ENCODE data around the gene TEKT3.

Gene TEKT3

DNA sequence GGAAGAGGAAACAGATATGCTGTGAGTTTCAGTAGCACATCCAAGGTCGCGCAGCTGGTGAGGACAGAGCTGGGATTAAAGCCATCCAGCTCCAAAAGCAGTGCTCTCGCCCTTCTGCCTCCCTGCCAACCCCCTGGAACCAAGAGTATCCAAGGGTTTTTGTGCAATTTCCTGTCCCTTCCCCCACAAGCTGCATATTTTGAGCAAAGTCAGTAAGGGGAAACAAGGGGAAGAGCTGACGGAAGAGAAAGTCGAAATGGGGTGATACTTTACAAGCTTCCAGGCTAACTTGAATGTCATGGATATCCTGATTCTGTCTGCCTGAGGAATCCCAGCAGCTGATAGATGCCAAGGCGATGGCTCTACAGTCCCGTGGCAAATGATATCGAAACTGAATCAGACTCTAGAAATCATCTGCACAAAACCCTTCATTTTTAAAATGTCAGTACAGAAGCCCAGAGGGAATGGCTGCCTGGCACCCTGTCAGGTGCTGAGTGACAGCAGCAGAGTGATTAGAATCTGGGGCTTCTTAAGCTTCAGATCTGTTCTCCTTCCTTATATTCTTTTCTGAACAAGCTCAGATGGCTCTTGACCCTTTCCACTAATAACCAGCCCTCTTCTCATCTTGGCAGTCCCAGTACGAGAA is 42.9 kb upstream of the TEKT3 start:
- peak overlapping the region; percentile 80 for H2BK120ac ChIP-seq (ENCODE audit: insufficient read depth, low read length, poor library complexity)

DNA sequence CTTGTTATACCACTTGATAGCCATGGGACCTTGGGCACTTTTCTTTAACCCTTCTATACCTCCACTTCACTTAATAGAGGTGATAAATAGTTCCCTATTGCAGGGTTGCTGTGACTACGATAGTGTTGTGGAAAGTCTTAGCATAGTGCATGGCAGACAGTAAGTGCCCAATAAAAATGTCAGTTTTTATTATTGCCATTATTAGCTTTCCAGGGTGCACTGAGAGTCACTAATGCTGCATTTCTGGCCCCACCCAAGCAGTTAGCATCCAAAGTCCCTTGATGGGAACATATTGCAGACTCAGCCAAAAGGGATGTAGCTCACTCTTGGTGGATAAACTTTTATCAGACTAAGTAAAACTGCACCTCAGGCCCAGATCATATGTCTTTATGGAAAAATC is 41.5 kb upstream of the TEKT3 start:
- Histone ChIP-seq H3K9ac (ENCODE audit: low read length) (no peak overlapping the region), H4K8ac (ENCODE audit: low read depth, low read length) (no peak overlapping the region), H3K79me2 (ENCODE audit: control insufficient read depth, insufficient read depth, low read length, poor library complexity) (no peaks in the 10 kb centered on the region), H2BK5ac (ENCODE audit: low read depth, low read length, poor library complexity) (no peak overlapping the region), H3K4ac (ENCODE audit: low read depth, low read length) (no peak overlapping the region), H3K27me3 (ENCODE audit: insufficient read depth, low read length) (no peaks in the 10 kb centered on the region), H3K36me3 (ENCODE audit: control insufficient read depth in 1 of 2, insufficient read depth in 2 of 2, low read length in 2 of 2) (no peaks in the 10 kb centered on the region), H4K12ac (ENCODE audit: low read depth, low read length) (no peak overlapping the region), H3K27ac (ENCODE audit: low read depth, low read length) (no peak overlapping the region), H3K14ac (ENCODE audit: low read length) (no peak overlapping the region), H3K4me2 (ENCODE audit: low read length) (no peak overlapping the region), H3K4me1 (ENCODE audit: control insufficient read depth in 1 of 2, insufficient read depth in 2 of 2, low read length in 2 of 2) (peaks cover 13 to 15% of the 10 kb centered on the region in 2 experiments), H2AFZ (ENCODE audit: insufficient read depth, low read length, poor library complexity) (no peak overlapping the region), H2BK120ac (ENCODE audit: insufficient read depth, low read length, poor library complexity) (no peak overlapping the region), H3K18ac (ENCODE audit: low read length) (no peak overlapping the region), H3K9me3 (ENCODE audit: insufficient read depth, low read depth, low read length) (no peaks in the 10 kb centered on the region), H4K91ac (ENCODE audit: low read depth, low read length) (no peak overlapping the region), H3K4me3 (ENCODE audit: low read depth, low read length) (no peak overlapping the region), H3K23ac (ENCODE audit: low read length) (no peak overlapping the region), H3K79me1 (ENCODE audit: low read length) (peaks cover 11% of the 10 kb centered on the region), H2BK12ac (ENCODE audit: low read length) (no peak overlapping the region), H2AK5ac (ENCODE audit: low read length) (no peak overlapping the region)
- WGBS (ENCODE audit: extremely low coverage, insufficient coverage, insufficient read length): no CpG with 5 or more reads among the region's 1 CpG
- DNase-seq: no peak

More for the DNA sequence above, 42.9 kb upstream of the TEKT3 start:
- WGBS (ENCODE audit: extremely low coverage, insufficient coverage, insufficient read length): no CpG with 5 or more reads among the region's 9 CpGs
- peak overlapping the region; percentile 73 for H4K8ac ChIP-seq (ENCODE audit: low read depth, low read length)
- no peak overlapping the region for H2AFZ ChIP-seq (ENCODE audit: insufficient read depth, low read length, poor library complexity)
- peak overlapping the region; percentile 40 for H2BK5ac ChIP-seq (ENCODE audit: low read depth, low read length, poor library complexity)
- peak overlapping the region; percentile 6 for H3K27ac ChIP-seq (ENCODE audit: low read depth, low read length)
- H3K4me1 ChIP-seq (ENCODE audit: control insufficient read depth in 1 of 2, insufficient read depth in 2 of 2, low read length in 2 of 2): peaks cover 6 to 8% of the 10 kb centered on the region in 2 experiments
- no peak overlapping the region for H3K23ac ChIP-seq (ENCODE audit: low read length)
- H4K12ac ChIP-seq (ENCODE audit: low read depth, low read length): peak overlapping the region; percentile 62
- no peaks in the 10 kb centered on the region for H3K36me3 ChIP-seq (ENCODE audit: control insufficient read depth in 1 of 2, insufficient read depth in 2 of 2, low read length in 2 of 2)
- H3K18ac ChIP-seq (ENCODE audit: low read length): peak overlapping the region; percentile 53
- H3K79me1 ChIP-seq (ENCODE audit: low read length): peaks cover 4% of the 10 kb centered on the region
- H2BK12ac ChIP-seq (ENCODE audit: low read length): peak overlapping the region; percentile 96
- no peak overlapping the region for H3K4ac ChIP-seq (ENCODE audit: low read depth, low read length)
- H4K91ac ChIP-seq (ENCODE audit: low read depth, low read length): no peak overlapping the region
- H3K14ac ChIP-seq (ENCODE audit: low read length): peak overlapping the region; percentile 70
- H3K4me3 ChIP-seq (ENCODE audit: low read depth, low read length): no peak overlapping the region
- no peaks in the 10 kb centered on the region for H3K27me3 ChIP-seq (ENCODE audit: insufficient read depth, low read length)
- no peaks in the 10 kb centered on the region for H3K9me3 ChIP-seq (ENCODE audit: insufficient read depth, low read depth, low read length)
- no peak for DNase-seq
- no peak overlapping the region for H3K9ac ChIP-seq (ENCODE audit: low read length)
- peak overlapping the region; percentile 91 for H2AK5ac ChIP-seq (ENCODE audit: low read length)
- H3K79me2 ChIP-seq (ENCODE audit: control insufficient read depth, insufficient read depth, low read length, poor library complexity): no peaks in the 10 kb centered on the region
- no peak overlapping the region for H3K4me2 ChIP-seq (ENCODE audit: low read length)

DNA sequence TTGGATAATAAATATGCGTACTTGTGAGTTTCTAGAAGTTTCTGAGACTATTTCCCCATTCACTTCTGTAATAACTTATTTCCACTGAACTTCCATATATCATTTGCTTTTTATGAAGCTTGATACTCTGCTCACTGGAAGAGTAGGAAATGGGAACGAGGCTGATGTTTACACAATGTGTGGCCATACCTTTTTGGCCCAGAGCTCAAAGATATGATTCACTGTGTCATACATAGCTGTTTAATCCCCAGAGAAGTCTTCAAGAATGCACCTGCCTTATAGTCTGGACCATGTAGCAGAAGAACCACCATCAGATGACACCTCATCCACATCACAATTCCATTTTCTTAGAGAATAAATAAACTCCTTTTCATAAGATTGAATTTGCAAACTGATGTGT is 40.3 kb upstream of the TEKT3 start:
- Histone ChIP-seq H4K12ac (ENCODE audit: low read depth, low read length) (no peak overlapping the region), H3K9me3 (ENCODE audit: insufficient read depth, low read depth, low read length) (no peaks in the 10 kb centered on the region), H2BK120ac (ENCODE audit: insufficient read depth, low read length, poor library complexity) (no peak overlapping the region), H3K23ac (ENCODE audit: low read length) (no peak overlapping the region), H3K4me3 (ENCODE audit: low read depth, low read length) (no peak overlapping the region), H3K79me2 (ENCODE audit: control insufficient read depth, insufficient read depth, low read length, poor library complexity) (no peaks in the 10 kb centered on the region), H3K27ac (ENCODE audit: low read depth, low read length) (no peak overlapping the region), H3K9ac (ENCODE audit: low read length) (no peak overlapping the region), H2AK5ac (ENCODE audit: low read length) (no peak overlapping the region), H4K8ac (ENCODE audit: low read depth, low read length) (no peak overlapping the region), H3K4me1 (ENCODE audit: control insufficient read depth in 1 of 2, insufficient read depth in 2 of 2, low read length in 2 of 2) (peaks cover 21 to 23% of the 10 kb centered on the region in 2 experiments), H3K4ac (ENCODE audit: low read depth, low read length) (no peak overlapping the region), H3K27me3 (ENCODE audit: insufficient read depth, low read length) (no peaks in the 10 kb centered on the region), H2BK12ac (ENCODE audit: low read length) (no peak overlapping the region), H2AFZ (ENCODE audit: insufficient read depth, low read length, poor library complexity) (no peak overlapping the region), H3K14ac (ENCODE audit: low read length) (no peak overlapping the region), H3K18ac (ENCODE audit: low read length) (no peak overlapping the region), H3K79me1 (ENCODE audit: low read length) (peaks cover 19% of the 10 kb centered on the region), H2BK5ac (ENCODE audit: low read depth, low read length, poor library complexity) (no peak overlapping the region), H3K36me3 (ENCODE audit: control insufficient read depth in 1 of 2, insufficient read depth in 2 of 2, low read length in 2 of 2) (no peaks in the 10 kb centered on the region), H3K4me2 (ENCODE audit: low read length) (no peak overlapping the region), H4K91ac (ENCODE audit: low read depth, low read length) (no peak overlapping the region)
- WGBS (ENCODE audit: extremely low coverage, insufficient coverage, insufficient read length): no CpG with 5 or more reads among the region's 2 CpGs
- peak; percentile 33 to 74 for DNase-seq

DNA sequence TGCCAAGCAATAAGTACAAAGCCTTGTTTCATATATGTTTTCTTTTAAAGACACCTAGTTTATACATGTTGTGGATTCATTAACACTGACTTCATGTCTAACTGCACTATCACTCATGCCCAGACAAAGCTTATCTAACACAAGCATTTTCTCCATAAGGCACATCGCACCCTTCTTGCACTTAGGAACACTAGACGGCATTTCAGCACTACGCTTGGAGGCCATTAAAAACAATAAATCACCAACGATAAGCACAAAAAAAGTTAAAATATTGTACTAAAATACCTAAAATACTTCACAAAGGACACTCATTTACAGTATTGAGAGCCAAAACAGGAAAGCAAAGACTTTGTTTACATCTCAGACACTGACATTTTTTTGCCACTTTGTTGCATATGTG is 39.0 kb upstream of the TEKT3 start:
- peak; percentile 12 to 57 for DNase-seq
- no peaks in the 10 kb centered on the region for H3K79me2 ChIP-seq (ENCODE audit: control insufficient read depth, insufficient read depth, low read length, poor library complexity)
- H3K4me1 ChIP-seq (ENCODE audit: control insufficient read depth in 1 of 2, insufficient read depth in 2 of 2, low read length in 2 of 2): peaks cover 21 to 23% of the 10 kb centered on the region in 2 experiments
- H3K79me1 ChIP-seq (ENCODE audit: low read length): peaks cover 19% of the 10 kb centered on the region
- H3K23ac ChIP-seq (ENCODE audit: low read length): no peak overlapping the region
- H2BK5ac ChIP-seq (ENCODE audit: low read depth, low read length, poor library complexity): no peak overlapping the region
- no peak overlapping the region for H4K91ac ChIP-seq (ENCODE audit: low read depth, low read length)
- no peak overlapping the region for H3K9ac ChIP-seq (ENCODE audit: low read length)
- H2BK12ac ChIP-seq (ENCODE audit: low read length): no peak overlapping the region
- no peak overlapping the region for H2AK5ac ChIP-seq (ENCODE audit: low read length)
- H4K12ac ChIP-seq (ENCODE audit: low read depth, low read length): no peak overlapping the region
- no peak overlapping the region for H3K4ac ChIP-seq (ENCODE audit: low read depth, low read length)
- no CpG with 5 or more reads among the region's 4 CpGs for WGBS (ENCODE audit: extremely low coverage, insufficient coverage, insufficient read length)
- H3K14ac ChIP-seq (ENCODE audit: low read length): no peak overlapping the region
- H3K4me3 ChIP-seq (ENCODE audit: low read depth, low read length): no peak overlapping the region
- no peak overlapping the region for H3K18ac ChIP-seq (ENCODE audit: low read length)
- peak overlapping the region; percentile 49 for H2BK120ac ChIP-seq (ENCODE audit: insufficient read depth, low read length, poor library complexity)
- no peak overlapping the region for H3K27ac ChIP-seq (ENCODE audit: low read depth, low read length)
- no peak overlapping the region for H2AFZ ChIP-seq (ENCODE audit: insufficient read depth, low read length, poor library complexity)
- H3K27me3 ChIP-seq (ENCODE audit: insufficient read depth, low read length): no peaks in the 10 kb centered on the region
- H3K9me3 ChIP-seq (ENCODE audit: insufficient read depth, low read depth, low read length): no peaks in the 10 kb centered on the region
- no peak overlapping the region for H3K4me2 ChIP-seq (ENCODE audit: low read length)
- no peaks in the 10 kb centered on the region for H3K36me3 ChIP-seq (ENCODE audit: control insufficient read depth in 1 of 2, insufficient read depth in 2 of 2, low read length in 2 of 2)
- no peak overlapping the region for H4K8ac ChIP-seq (ENCODE audit: low read depth, low read length)

All from trophoblast cell (in vitro differentiated cells and primary cell).